ENCODE data around the gene RNF186. TPM values are rescaled to one million over a fixed set of nuclear protein-coding genes. Genes with fewer than 3 reads are reported as not detected.

RNF186 gene
- polyA plus RNA-seq, 1 donor (not counting 4 experiments of a cell fraction or from before 2014, with no cell fraction given) = not detected

DNA sequence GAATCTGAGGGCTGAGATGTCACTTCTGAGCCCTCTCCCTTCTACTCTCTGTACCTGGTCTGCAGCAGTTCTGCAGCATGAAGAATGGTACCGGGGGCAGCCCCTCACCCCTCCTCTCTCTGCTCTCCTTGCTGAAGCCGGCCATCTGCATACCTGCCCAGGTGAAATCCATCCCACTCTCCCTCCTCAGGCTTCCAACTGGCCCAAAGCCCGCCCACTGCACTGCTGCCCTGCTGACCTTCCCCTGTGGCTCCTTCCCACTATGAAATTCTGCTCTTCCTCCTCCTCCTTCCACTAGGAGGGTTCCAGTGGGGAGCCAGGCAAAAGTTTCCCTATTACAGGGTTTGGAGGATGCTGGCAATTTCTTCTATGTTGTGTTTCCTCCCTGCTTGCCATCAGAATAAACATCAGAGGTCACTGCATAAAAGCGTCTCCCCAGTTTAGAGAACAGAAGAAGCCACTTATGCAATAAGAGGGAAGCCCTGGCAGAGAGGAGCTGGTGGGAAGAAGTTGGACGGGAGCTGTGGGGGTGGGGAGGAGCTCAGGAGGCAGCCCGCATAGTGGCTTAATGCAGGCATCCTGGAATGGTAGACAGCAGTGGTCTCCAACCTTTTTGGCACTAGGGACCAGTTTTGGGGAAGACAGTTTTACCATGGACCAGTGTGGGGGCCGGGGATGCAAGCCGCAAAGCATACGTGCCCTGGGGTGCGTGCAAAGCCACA, 45.7 kb downstream of the RNF186 start:
- Histone ChIP-seq H4K20me1 (ENCODE audit: control insufficient read depth, extremely low read depth, insufficient read depth, low read length) (no peaks in the 10 kb centered on the region), H3K4me1 (ENCODE audit: control insufficient read depth, extremely low read depth, insufficient read depth, low read length) (peaks cover 13% of the 10 kb centered on the region), H3K36me3 (ENCODE audit: control insufficient read depth in 2 of 2, extremely low read depth in 1 of 2, insufficient read depth in 2 of 2, low read length in 2 of 2) (no peaks in the 10 kb centered on the region), H3K79me2 (ENCODE audit: control insufficient read depth, insufficient read depth, low read length) (no peaks in the 10 kb centered on the region), H2AFZ (ENCODE audit: control insufficient read depth, low read length) (no peak overlapping the region), H3K27me3 (ENCODE audit: control insufficient read depth, extremely low read depth, insufficient read depth, low read length) (no peaks in the 10 kb centered on the region), H3K27ac (ENCODE audit: control insufficient read depth, insufficient read depth, low read length) (no peak overlapping the region), H3K9me1 (ENCODE audit: control insufficient read depth, extremely low read depth, insufficient read depth, low read length) (no peaks in the 10 kb centered on the region), H3K9ac (ENCODE audit: control insufficient read depth, extremely low read depth, insufficient read depth, low read length) (no peak overlapping the region), H3K9me3 (ENCODE audit: control insufficient read depth, low read depth, low read length) (no peaks in the 10 kb centered on the region), H3K4me2 (ENCODE audit: control insufficient read depth, extremely low read depth, insufficient read depth, low read depth, low read length) (no peak overlapping the region), H3K4me3 (ENCODE audit: control insufficient read depth in 2 of 3, extremely low read depth in 1 of 3, insufficient read depth in 2 of 3, low read depth in 1 of 3, low read length in 3 of 3) (no peak overlapping the region)
- DNase-seq (ENCODE audit: low read depth, low spot score) = no peak
- no peak for FAIRE-seq
- dilution Hi-C loops (cut with MboI; ENCODE audit: extremely low pct_ligation_motif_present, low sequenced_read_pairs) = no loop called here
- TF ChIP-seq EZH2 (IDR thresholded peaks at IDR 0.05; ENCODE audit: low read length) = no peak
- TF ChIP-seq, protein P1, sequence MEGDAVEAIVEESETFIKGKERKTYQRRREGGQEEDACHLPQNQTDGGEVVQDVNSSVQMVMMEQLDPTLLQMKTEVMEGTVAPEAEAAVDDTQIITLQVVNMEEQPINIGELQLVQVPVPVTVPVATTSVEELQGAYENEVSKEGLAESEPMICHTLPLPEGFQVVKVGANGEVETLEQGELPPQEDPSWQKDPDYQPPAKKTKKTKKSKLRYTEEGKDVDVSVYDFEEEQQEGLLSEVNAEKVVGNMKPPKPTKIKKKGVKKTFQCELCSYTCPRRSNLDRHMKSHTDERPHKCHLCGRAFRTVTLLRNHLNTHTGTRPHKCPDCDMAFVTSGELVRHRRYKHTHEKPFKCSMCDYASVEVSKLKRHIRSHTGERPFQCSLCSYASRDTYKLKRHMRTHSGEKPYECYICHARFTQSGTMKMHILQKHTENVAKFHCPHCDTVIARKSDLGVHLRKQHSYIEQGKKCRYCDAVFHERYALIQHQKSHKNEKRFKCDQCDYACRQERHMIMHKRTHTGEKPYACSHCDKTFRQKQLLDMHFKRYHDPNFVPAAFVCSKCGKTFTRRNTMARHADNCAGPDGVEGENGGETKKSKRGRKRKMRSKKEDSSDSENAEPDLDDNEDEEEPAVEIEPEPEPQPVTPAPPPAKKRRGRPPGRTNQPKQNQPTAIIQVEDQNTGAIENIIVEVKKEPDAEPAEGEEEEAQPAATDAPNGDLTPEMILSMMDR (optimal IDR thresholded peaks at IDR 0.05 in 1 of 3, IDR thresholded peaks at IDR 0.05 in 1 of 3, conservative IDR thresholded peaks at IDR 0.05 in 1 of 3; ENCODE audit: extremely low read depth in 1 of 3, insufficient read depth in 2 of 3, low read length in 3 of 3) = no peak

DNA sequence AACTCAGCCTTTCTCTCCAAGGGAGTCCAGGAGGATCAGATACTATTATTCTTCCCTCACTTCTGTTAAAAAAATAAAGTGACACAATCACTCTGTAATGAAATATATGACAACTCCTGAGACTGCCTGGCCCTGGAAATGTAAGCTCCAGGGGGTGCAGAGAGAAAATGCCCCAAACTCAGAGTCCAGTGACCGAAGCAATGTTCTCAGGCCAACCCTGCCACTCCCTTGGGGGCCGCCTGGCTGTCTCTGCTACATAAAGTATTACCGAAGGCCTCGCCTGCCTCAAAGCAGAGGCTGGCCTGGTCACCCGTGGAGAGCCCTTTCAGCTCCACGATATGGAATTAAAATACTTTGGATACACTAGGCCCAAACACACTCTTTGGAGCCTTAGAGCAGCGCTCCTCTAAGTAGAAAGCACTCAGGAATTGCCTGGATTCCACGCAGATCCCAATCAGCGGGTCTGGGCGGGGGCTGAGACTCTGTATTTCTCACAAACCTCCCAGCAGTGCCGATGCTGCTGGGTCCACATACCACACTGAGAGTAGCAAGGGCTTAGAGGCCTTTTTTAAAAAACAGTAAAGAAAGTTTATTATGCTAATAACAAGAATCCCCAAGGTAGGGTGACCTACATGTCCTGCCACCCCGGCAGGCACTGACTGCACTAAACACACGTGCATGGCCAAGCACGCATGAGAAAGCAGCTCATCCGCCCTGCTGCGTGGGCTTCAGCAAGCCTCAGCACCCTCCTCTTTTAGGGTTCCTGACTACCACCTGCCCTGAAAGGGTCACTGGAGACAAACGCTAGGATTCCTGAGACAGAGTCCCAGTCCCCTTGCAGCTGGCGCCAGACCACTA, 46.5 kb downstream of the RNF186 start:
- H3K27ac ChIP-seq (ENCODE audit: control insufficient read depth, insufficient read depth, low read length) = no peak overlapping the region
- TF ChIP-seq, protein P1 (optimal IDR thresholded peaks at IDR 0.05 in 1 of 3, IDR thresholded peaks at IDR 0.05 in 1 of 3, conservative IDR thresholded peaks at IDR 0.05 in 1 of 3; ENCODE audit: extremely low read depth in 1 of 3, insufficient read depth in 2 of 3, low read length in 3 of 3) = no peak
- no peak for TF ChIP-seq EZH2 (IDR thresholded peaks at IDR 0.05; ENCODE audit: low read length)
- H3K9ac ChIP-seq (ENCODE audit: control insufficient read depth, extremely low read depth, insufficient read depth, low read length) = no peak overlapping the region
- no peak overlapping the region for H2AFZ ChIP-seq (ENCODE audit: control insufficient read depth, low read length)
- H3K4me1 ChIP-seq (ENCODE audit: control insufficient read depth, extremely low read depth, insufficient read depth, low read length) = peaks cover 13% of the 10 kb centered on the region
- H3K9me1 ChIP-seq (ENCODE audit: control insufficient read depth, extremely low read depth, insufficient read depth, low read length) = no peaks in the 10 kb centered on the region
- H4K20me1 ChIP-seq (ENCODE audit: control insufficient read depth, extremely low read depth, insufficient read depth, low read length) = no peaks in the 10 kb centered on the region
- H3K4me3 ChIP-seq (ENCODE audit: control insufficient read depth in 2 of 3, extremely low read depth in 1 of 3, insufficient read depth in 2 of 3, low read depth in 1 of 3, low read length in 3 of 3) = no peak overlapping the region
- no peak for FAIRE-seq
- no peak overlapping the region for H3K4me2 ChIP-seq (ENCODE audit: control insufficient read depth, extremely low read depth, insufficient read depth, low read depth, low read length)
- no peaks in the 10 kb centered on the region for H3K79me2 ChIP-seq (ENCODE audit: control insufficient read depth, insufficient read depth, low read length)
- no peak for DNase-seq (ENCODE audit: low read depth, low spot score)
- H3K36me3 ChIP-seq (ENCODE audit: control insufficient read depth in 2 of 2, extremely low read depth in 1 of 2, insufficient read depth in 2 of 2, low read length in 2 of 2) = no peaks in the 10 kb centered on the region
- dilution Hi-C loops (cut with MboI; ENCODE audit: extremely low pct_ligation_motif_present, low sequenced_read_pairs) = no loop called here
- no peaks in the 10 kb centered on the region for H3K27me3 ChIP-seq (ENCODE audit: control insufficient read depth, extremely low read depth, insufficient read depth, low read length)
- H3K9me3 ChIP-seq (ENCODE audit: control insufficient read depth, low read depth, low read length) = no peaks in the 10 kb centered on the region
